KBM-7 (cell line): Measurements from ENCODE around the gene ADAMTS9.

Experiments used
- DNase-seq: peaks from one replicate; pipeline ENCODE4 v3.0.0-alpha.2; 2015
- in situ Hi-C: fragments of 300-500 bp; cut with MboI; formaldehyde crosslinking; loops from 2 replicates; pipeline ENCODE4 v1.14.3; 2020; ENCODE audit warnings: low sequenced_read_pairs, low pct_unique_long_range_greater_than_20kb, mixed read lengths

ADAMTS9 gene

DNA sequence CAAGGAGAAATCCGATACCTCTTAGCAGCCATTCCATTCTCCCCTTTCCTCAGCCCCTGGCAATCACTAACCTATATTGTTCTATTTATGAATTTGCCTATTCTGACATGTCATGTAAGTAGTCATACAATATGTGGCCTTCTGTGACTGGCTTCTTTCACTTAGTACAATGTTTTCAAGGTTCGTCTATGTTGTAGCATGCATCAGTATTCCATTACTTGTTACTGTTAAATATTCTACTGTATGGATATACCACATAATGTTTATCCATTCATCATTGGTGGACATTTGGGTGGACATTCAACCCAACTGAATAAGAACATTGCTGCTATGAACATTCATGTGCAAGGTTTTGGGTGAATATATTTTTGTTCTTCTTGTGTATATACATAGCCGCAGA, 23.4 kb downstream of the ADAMTS9 start:
- DNase-seq, result no peak
- in situ Hi-C loops, result no loop called here

GRCh38 chr3:64659617-64659978, 28.2 kb downstream of the ADAMTS9 start:
- DNase-seq, result no peak

DNA sequence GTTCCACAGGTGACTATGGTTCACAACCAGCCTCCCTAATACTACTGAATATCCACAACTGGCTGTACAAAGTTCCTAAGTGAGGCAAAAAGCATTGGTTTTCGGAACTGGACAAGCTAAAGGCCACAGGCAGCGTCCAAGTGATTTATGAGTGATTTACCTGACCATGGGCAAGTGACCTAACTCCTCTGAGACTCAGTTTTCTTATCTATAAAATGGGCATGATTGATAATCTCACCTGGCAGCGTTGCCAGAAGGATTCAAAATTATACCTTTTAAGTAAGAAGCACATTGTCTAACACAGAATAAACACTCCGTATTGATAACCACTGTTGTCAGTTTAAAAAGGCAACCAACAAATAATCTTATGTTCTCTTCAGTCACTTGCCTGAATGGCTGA, 29.8 kb downstream of the ADAMTS9 start:
- DNase-seq, result no peak
- in situ Hi-C loops, result no loop called here

More at GRCh38 chr3:64659617-64659978, 28.2 kb downstream of the ADAMTS9 start:
- in situ Hi-C loops, result no loop called here

GRCh38 chr3:64656544-64656943, 31.3 kb downstream of the ADAMTS9 start:
- in situ Hi-C loops, result no loop called here
- DNase-seq, result no peak

- no peak for DNase-seq
- in situ Hi-C loops, result no loop called here
Measured at GRCh38 chr3:64655160-64655559, 32.6 kb downstream of the ADAMTS9 start.

GRCh38 chr3:64654013-64654412, 33.8 kb downstream of the ADAMTS9 start:
- in situ Hi-C loops, result no loop called here
- no peak for DNase-seq

DNA sequence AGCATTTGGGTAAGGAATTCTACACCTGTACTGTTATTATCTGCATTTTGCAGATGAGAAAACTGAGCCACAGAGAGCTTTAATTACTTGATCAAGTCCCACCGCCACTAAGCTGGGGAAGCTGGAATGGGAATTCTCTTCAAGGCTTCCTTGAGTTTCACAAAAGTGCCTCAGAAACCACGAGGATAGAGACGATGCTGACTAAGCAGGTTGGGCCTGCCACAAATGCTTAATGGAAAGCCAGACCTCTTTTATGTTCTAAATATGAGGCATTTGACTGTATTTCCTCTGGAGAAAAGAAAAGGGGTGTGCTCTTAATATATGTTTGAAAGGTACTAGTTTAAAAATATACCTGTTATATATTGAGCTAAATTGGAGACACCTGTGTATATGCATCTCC, 34.7 kb downstream of the ADAMTS9 start:
- no peak for DNase-seq
- in situ Hi-C loops, result no loop called here

DNA sequence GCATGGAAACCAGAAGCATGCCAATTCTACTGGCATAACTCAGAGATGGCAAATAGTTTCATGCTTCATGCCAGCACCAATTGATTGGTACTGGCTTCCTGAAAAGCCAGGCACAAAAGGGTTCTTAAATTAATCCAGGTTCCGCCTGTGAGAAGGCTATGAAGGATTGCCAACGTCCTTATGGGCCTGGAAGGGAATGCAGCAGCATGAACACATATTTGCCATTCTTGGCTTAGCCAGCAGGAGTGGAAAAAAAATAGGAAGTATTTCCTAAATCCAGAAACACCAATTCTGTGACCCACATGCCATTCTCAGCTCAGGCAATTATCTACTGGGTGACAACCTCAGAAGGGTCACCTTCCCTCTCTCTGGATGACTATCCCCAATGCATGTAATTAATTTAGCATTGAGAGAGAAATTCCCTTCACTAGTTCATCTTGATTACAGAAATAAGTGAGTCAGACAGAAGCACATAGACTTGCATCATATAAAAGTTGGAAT, 36.0 kb downstream of the ADAMTS9 start:
- DNase-seq, result no peak
- in situ Hi-C loops, result no loop called here

DNA sequence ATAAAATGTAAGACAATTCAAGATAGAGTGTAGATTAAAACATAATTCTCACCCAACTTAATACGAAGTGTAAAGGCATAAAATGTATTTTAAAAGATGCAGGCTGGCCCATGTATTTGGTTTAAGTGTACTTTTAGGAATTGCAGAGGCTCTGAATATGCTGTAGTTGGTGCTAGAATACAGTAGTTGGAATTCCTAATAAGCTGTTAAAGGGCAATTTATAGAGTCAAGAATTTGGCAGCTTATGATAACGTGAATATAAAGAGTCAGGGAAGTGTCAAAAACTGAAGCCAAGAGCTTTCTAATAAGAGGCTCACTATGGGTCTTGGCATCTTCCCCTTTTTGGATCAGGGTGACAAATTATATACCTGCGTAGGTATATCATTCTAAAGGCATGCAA, 36.5 kb downstream of the ADAMTS9 start:
- no peak for DNase-seq
- in situ Hi-C loops, result no loop called here

GRCh38 chr3:64650715-64651114, 37.1 kb downstream of the ADAMTS9 start:
- in situ Hi-C loops, result no loop called here
- DNase-seq, result no peak

DNA sequence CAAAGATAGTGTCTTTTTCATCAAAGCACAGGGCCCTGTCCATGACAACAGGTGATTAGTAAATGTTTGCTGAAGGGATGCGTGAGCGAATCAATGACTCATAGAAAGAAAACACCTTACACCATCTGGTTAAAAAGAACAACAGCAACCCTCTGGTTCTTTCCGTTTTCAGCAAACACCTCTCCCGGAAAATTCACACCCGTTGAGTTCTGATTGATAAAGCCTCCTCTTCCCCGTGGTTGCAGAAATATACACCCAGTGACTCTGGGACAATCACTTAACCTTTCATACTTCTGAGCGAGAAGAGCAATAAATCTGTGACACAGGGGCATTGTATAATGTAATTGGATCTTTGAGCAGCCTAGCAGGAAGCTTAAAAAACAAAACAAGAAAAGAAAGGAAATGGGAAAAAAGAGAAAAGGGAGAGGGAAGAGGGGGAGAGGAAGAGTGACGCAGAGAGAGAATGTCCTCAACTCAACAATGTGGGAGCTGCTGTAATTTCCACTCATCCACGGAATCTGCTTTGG, 37.6 kb downstream of the ADAMTS9 start:
- in situ Hi-C loops, result no loop called here
- no peak for DNase-seq

GRCh38 chr3:64648927-64649906, 38.6 kb downstream of the ADAMTS9 start:
- in situ Hi-C loops, result no loop called here

GRCh38 chr3:64647825-64648224, 40.0 kb downstream of the ADAMTS9 start:
- in situ Hi-C loops, result no loop called here
- no peak for DNase-seq

More at GRCh38 chr3:64648927-64649906, 38.6 kb downstream of the ADAMTS9 start:
- no peak for DNase-seq

DNA sequence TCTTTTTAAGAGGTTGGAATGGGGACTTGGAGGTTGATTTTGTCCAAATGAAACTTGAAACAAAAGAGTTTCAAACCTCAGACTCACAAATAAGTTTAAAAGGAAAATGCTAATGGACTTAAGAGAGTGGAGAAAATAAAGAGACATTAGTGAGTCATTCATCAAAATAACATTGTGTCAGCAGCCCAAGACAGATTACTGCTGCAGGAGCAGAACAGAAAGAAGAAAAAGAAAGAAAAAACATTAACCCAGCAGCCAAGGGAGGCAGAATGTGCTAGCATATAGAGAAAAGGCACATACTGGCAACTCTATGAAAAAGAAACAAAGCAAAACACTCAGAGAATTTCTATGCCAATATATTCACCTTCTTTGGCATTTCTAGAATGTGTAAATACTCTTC, 42.6 kb downstream of the ADAMTS9 start:
- in situ Hi-C loops, result no loop called here
- DNase-seq, result no peak

GRCh38 chr3:64644483-64644882, 43.3 kb downstream of the ADAMTS9 start:
- in situ Hi-C loops, result no loop called here
- DNase-seq, result no peak

DNA sequence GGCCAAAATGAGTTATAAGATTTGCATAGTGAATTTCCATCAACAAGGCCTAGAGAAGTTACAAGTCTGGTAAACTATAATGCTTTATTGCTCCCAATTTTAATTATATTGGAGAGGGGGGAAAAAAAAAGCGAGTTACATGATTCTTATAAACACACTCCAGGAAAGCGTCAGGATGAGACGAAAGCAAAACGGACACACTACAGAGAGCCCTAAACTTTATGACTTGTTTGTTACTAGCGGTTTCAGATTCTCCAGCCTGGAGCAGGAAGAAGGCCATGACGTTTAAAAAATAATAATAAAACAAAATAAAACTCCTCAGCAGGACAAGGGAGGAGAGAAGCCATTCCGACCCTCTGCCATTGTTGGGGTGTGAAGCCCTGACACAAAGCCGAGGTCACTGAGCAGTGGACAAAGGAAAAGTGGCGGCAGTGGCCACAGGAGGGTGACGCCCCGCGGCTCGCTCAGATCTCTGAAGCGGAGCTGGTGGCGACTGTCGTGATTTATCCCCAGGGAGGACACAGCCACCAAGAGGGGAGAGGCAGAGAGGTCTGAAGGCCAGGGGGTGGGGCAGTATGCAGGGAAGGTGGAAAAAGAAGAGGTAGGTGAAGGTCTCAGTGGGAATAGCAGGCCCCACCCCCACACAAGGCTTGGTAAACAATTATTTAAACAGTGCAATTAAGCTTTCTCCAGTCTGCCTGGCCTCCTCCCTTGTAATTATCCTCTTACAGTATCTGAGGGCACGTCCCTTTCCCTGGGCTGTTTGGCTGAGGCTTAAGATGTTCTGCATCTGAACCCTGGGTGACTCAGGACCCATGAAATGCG, 45.3 kb downstream of the ADAMTS9 start:
- no peak for DNase-seq
- in situ Hi-C loops, result no loop called here

DNA sequence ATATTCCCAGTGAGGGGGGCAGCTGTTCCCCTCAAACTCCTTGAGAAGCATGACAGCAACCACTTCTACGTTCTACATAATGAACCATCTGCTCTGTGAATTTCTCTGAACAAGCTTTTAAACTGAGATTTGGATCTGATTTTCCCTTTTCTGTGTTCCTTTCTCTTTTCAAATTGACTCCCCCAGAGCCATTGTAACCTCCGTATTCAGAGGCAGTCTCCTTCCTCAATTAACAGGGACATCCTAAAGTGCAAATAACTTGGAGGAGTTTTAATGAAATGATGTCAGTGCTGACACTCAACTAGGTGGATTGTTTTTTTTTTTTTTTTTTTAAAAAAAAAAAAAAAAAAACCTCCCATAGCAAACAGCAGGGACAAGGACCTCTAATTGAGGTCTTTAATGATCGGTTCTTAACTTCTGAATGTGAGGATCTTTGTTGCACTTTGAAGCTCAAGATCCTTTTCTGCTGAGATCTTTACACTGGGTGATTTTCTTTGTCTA, 48.8 kb downstream of the ADAMTS9 start:
- no peak for DNase-seq
- in situ Hi-C loops, result no loop called here

DNA sequence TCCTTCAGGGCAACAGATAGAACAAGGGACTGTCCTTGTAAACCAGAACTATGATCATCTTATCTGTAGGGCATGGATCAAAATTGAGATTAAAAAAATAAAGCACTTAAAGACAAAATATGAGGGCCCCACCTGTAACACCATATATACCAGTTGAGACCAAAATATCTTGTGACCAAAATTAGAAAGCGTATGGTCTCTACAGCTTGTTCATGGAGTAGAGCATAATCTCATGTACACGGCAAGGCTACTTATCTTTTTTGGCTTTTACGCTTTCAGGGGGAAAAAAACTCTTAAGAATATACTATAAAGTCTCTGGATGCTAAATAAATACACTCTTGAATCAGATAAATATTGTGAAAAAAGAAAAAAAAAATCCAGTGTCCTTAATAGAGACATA, 49.3 kb downstream of the ADAMTS9 start:
- DNase-seq, result no peak
- in situ Hi-C loops, result no loop called here

DNA sequence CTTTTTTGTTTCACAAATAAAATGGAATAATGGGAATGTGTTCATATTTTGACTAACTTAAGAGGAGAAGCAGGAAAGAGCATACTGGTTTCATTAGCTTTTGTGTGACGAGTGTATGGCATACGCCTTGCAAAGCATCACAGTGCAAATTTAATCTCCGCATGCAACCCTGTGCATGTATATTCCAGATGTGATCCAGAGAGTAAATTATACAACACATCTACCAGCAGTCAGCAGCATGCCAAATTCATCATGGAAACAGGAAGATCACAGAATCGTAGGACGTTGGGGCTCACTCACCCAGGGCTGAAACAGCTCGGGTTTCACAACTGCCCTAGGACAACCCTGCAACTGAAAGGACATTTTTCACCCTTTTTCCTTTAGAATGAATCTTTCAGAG, 53.4 kb downstream of the ADAMTS9 start:
- DNase-seq, result no peak
- in situ Hi-C loops, result no loop called here

GRCh38 chr3:64631951-64632350, 55.8 kb downstream of the ADAMTS9 start:
- no peak for DNase-seq
- in situ Hi-C loops, result no loop called here
